SHP77 treated with DMSO at 0.1 percent for 48 hours (cell line): ENCODE results near the gene PPP2R5D.
"Not testable (repeated sequence)": the region's sequence is repeated elsewhere in the genome, so short reads cannot be mapped to it uniquely, and the experiment has no call there.

Experiments
- DNase-seq: peaks from one replicate; lab custom pipeline; 2025; lab: John Stamatoyannopoulos, UW

PPP2R5D gene

GRCh38 chr6:42984001-42984923 lies at the start of gene PPP2R5D:
PPP2R5D (plus strand) TSS chr6:42984570; CDS start chr6:42984678, 108 bp downstream.
- peak; percentile 100 for DNase-seq

- DNase-seq = no peak
Measured at GRCh38 chr6:42935322-42935721, 49.0 kb upstream of the PPP2R5D start.

- no peak for DNase-seq
Measured at GRCh38 chr6:42936398-42936797, 48.0 kb upstream of the PPP2R5D start.

- DNase-seq = no peak
Measured at GRCh38 chr6:42937548-42938427, 46.6 kb upstream of the PPP2R5D start.

- no peak for DNase-seq
Measured at GRCh38 chr6:42938428-42938796, 46.0 kb upstream of the PPP2R5D start.

GRCh38 chr6:42938987-42939809 lies 45.2 kb upstream of the PPP2R5D start:
- no peak for DNase-seq

- no peak for DNase-seq
Measured at GRCh38 chr6:42939810-42940167, 44.6 kb upstream of the PPP2R5D start.

GRCh38 chr6:42940493-42941045 lies 43.8 kb upstream of the PPP2R5D start:
- no peak for DNase-seq

GRCh38 chr6:42941356-42941755 lies 43.0 kb upstream of the PPP2R5D start:
- DNase-seq = not testable (repeated sequence)

- DNase-seq = no peak
Measured at GRCh38 chr6:42942444-42942843, 41.9 kb upstream of the PPP2R5D start.

GRCh38 chr6:42947950-42948349 lies 36.4 kb upstream of the PPP2R5D start:
- no peak for DNase-seq

- DNase-seq = no peak
Measured at GRCh38 chr6:42952389-42952788, 32.0 kb upstream of the PPP2R5D start.

- not testable (repeated sequence) for DNase-seq
Measured at GRCh38 chr6:42954405-42954804, 30.0 kb upstream of the PPP2R5D start.

GRCh38 chr6:42958125-42958524 lies 26.2 kb upstream of the PPP2R5D start:
- DNase-seq = no peak

GRCh38 chr6:42959917-42960242 lies 24.5 kb upstream of the PPP2R5D start:
- no peak for DNase-seq

GRCh38 chr6:42960243-42961019 lies 23.9 kb upstream of the PPP2R5D start, which contains the start of gene GNMT:
GNMT (plus strand) TSS chr6:42960754; CDS start chr6:42960768, 14 bp downstream.
- peak; percentile 69 for DNase-seq

- DNase-seq = no peak
Measured at GRCh38 chr6:42961020-42961470, 23.3 kb upstream of the PPP2R5D start.

GRCh38 chr6:42962096-42962495 lies 22.3 kb upstream of the PPP2R5D start:
- no peak for DNase-seq

- DNase-seq = no peak
Measured at GRCh38 chr6:42962502-42963178, 21.7 kb upstream of the PPP2R5D start.

- DNase-seq = no peak
Measured at GRCh38 chr6:42963179-42963854, 21.1 kb upstream of the PPP2R5D start.
